Mucosa of descending colon (tissue), 3 donors: ENCODE data around the gene KLHDC7A. TPM values are rescaled to one million over a fixed set of nuclear protein-coding genes. Genes with fewer than 3 reads are reported as not detected.

Experiments used
- ATAC-seq: fragments of 200-7000 bp; cut with Tn5 transposase; one replicate; pipeline ENCODE4 v1.9.1; 2020; ENCODE audit warnings: mild to moderate bottlenecking, moderate library complexity
- DNase-seq, 3 donors: peaks; one replicate each; pipeline ENCODE4 v3.0.0-alpha.2; 2020
- H3K36me3 ChIP-seq: fragments of 200-600 bp; one replicate; pipeline ENCODE4 v1.8.0; 2021; ENCODE audit warnings: low read depth, mild to moderate bottlenecking
- H3K4me1 ChIP-seq: fragments of 200-600 bp; one replicate; pipeline ENCODE4 v1.8.0; 2021; ENCODE audit warnings: low read depth, mild to moderate bottlenecking
- H3K4me3 ChIP-seq: fragments of 200-600 bp; one replicate; pipeline ENCODE4 v1.8.0; 2021; ENCODE audit warnings: mild to moderate bottlenecking
- H3K9me3 ChIP-seq: fragments of 200-600 bp; one replicate; pipeline ENCODE4 v1.8.0; 2021; ENCODE audit warnings: mild to moderate bottlenecking
- CTCF ChIP-seq: fragments of 200-600 bp; IDR thresholded peaks from one replicate; pipeline ENCODE4 v1.8.0; 2022; ENCODE audit warnings: antibody characterized with exemption, mild to moderate bottlenecking
- intact Hi-C, 2 donors: fragments of 100-400 bp; cut with DNase I in 1 of 2; cut with micrococcal nuclease in 1 of 2; formaldehyde crosslinking; loops; one replicate each; pipeline versions ENCODE4 v1.11.0 to v1.11.1; 2022; cut with DNase I, micrococcal nuclease
- total RNA-seq, 3 donors: library from RNA; stranded (reverse); fragmentation: NEBNext Ultra II Directional in 2 of 3; extraction: Animal tissue kit (Norgen Biotek cat#: 25700) in 2 of 3; gene quantifications; one replicate each; pipeline versions ENCODE4 v1.2.1 to v1.2.4, GENCODE V29; 2021 to 2023
- donor health status: DM: no; HTN: no; CAD: no; lungs with moderate emphysema.
- donor health status: DM: no; HTN: no; CAD: no.
- donor health status: DM: no; HTN: yes; CAD: no.

The KLHDC7A gene
- total RNA-seq, 3 donors from 2014 or later = 0.13 to 3.5 (median 2.3) TPM

GRCh38 chr1:18468570-18468969 is 12.2 kb upstream of the KLHDC7A start:
- intact Hi-C loops = no loop called here
- Histone ChIP-seq H3K9me3 (no peaks in the 10 kb centered on the region), H3K4me1 (peaks cover 5% of the 10 kb centered on the region), H3K4me3 (no peak overlapping the region), H3K36me3 (no peaks in the 10 kb centered on the region)
- no peak for TF ChIP-seq CTCF
- no peak for DNase-seq
- ATAC-seq = no peak

- TF ChIP-seq CTCF = no peak
- no peak for ATAC-seq
- intact Hi-C loops = no loop called here
Measured at GRCh38 chr1:18469514-18469913, 11.2 kb upstream of the KLHDC7A start.

GRCh38 chr1:18470671-18471355 is 9.9 kb upstream of the KLHDC7A start:
- DNase-seq = no peak
- no peak for ATAC-seq

More at GRCh38 chr1:18469514-18469913, 11.2 kb upstream of the KLHDC7A start:
- Histone ChIP-seq H3K4me3 (no peak overlapping the region), H3K4me1 (no peaks in the 10 kb centered on the region), H3K9me3 (no peaks in the 10 kb centered on the region), H3K36me3 (no peaks in the 10 kb centered on the region)
- no peak for DNase-seq

DNA sequence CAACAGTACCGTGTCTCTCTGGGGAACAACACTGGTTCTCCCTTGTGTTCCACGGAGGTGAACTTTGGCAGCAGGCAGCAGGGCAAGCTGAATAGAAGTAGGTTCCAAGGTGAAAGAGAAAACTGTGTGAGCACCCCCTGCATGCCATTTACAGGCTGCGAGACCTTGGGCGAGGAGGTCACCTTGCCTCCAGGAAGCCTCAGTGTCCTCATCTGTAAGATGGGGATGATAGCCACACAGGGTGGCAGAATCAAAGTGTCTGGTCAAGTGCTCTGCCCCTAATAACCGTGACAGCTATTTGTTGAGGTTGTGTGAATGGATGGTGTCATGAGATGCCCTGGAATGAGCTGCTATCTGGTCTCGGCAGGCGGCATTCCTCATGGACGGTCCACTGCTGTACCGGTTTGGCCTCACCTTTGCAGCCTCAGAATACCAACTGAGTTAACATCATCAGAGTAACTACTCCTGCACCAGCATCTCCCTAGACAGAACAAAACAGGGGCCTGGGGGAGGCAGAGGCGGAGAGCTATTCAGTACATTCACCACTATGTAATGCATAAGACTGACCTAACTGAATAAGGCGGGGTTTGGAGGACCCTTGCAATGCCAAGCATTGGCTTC is 7.4 kb upstream of the KLHDC7A start:
- intact Hi-C loops = no loop called here
- Histone ChIP-seq H3K36me3 (no peaks in the 10 kb centered on the region), H3K4me3 (no peak overlapping the region), H3K9me3 (no peaks in the 10 kb centered on the region), H3K4me1 (no peaks in the 10 kb centered on the region)
- no peak for DNase-seq
- no peak for ATAC-seq
- TF ChIP-seq CTCF = no peak

More at GRCh38 chr1:18470671-18471355, 9.9 kb upstream of the KLHDC7A start:
- Histone ChIP-seq H3K4me1 (no peaks in the 10 kb centered on the region), H3K9me3 (no peaks in the 10 kb centered on the region), H3K36me3 (no peaks in the 10 kb centered on the region), H3K4me3 (no peak overlapping the region)
- intact Hi-C loops = no loop called here
- TF ChIP-seq CTCF = no peak

DNA sequence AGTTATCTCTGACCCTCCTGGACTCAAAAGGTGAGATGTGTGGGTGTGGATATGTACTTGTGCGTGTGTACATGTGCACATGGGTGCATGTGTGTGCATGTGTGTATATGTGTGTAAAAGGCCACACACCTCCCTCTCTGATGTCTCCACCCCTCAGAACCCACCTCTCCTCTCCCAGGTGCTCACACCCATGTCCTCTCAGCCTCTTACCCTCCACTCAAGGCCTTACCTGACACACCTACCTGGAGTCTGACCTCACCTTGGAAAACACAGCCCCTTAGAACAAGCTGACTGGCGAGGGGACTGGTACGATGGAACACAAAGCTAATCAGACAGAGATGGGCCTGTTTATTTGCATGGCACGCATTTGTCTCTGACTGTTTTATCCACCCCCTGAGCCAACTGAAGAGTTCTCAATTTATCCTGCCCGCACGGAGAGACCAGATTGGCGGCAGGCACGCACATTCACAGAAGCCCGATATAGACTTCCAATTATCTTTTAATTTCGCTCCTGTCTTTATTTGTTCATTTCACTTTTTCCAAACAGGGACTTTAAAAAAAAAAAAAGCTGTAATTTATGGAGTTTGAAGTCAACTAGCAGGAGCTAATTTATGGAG is 6.1 kb upstream of the KLHDC7A start:
- Histone ChIP-seq H3K9me3 (no peaks in the 10 kb centered on the region), H3K4me3 (no peak overlapping the region), H3K4me1 (no peaks in the 10 kb centered on the region), H3K36me3 (no peaks in the 10 kb centered on the region)
- intact Hi-C loops = no loop called here
- DNase-seq = no peak
- no peak for ATAC-seq
- no peak for TF ChIP-seq CTCF
